Measurements from ENCODE around the gene SLC11A1.

SLC11A1 gene

DNA sequence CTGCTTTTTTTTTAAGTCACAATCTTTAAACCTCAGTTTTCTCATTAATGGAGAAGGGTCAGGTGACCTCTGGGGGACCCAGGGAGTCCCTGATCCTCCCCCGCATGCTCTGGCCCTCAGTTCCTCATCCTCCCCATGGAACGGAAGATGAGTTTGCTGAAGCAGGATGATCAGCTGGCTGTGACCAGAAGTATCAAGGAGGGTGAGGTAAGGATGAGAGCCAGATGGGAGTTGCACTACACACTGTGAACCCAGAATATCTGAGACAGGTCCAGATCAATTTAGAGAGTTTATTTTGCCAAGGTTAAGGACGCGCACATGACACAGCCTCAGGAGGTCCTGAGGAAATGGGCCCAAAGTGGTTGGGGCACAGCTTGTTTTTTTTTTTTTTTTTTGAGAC is 21.6 kb upstream of the SLC11A1 start:
- no peak for DNase-seq
- H3K27me3 ChIP-seq (replicated peaks) = no peaks in the 10 kb centered on the region
- H3K27ac ChIP-seq = no peak overlapping the region
- H3K36me3 ChIP-seq (replicated peaks) = no peaks in the 10 kb centered on the region
- H3K4me3 ChIP-seq (ENCODE audit: low read depth, low read length) = no peak overlapping the region
- no peak for TF ChIP-seq CTCF (IDR thresholded peaks at IDR 0.05; ENCODE audit: low read depth, low read length, missing control alignments)
- in situ Hi-C loops (cut with HindIII; ENCODE audit: low pct_ligation_motif_present, low sequenced_read_pairs) = no loop called here

- in situ Hi-C loops (cut with HindIII; ENCODE audit: low pct_ligation_motif_present, low sequenced_read_pairs) = no loop called here
These were observed 19.5 kb upstream of the SLC11A1 start for GRCh38 chr2:218362606-218363005.

GRCh38 chr2:218363736-218364135 is 18.3 kb upstream of the SLC11A1 start:
- H3K27ac ChIP-seq = no peak overlapping the region
- H3K4me3 ChIP-seq (ENCODE audit: low read depth, low read length) = no peak overlapping the region
- no peaks in the 10 kb centered on the region for H3K36me3 ChIP-seq (replicated peaks)
- no peaks in the 10 kb centered on the region for H3K27me3 ChIP-seq (replicated peaks)
- no peak for TF ChIP-seq CTCF (IDR thresholded peaks at IDR 0.05; ENCODE audit: low read depth, low read length, missing control alignments)
- in situ Hi-C loops (cut with HindIII; ENCODE audit: low pct_ligation_motif_present, low sequenced_read_pairs) = no loop called here
- no peak for DNase-seq

More at GRCh38 chr2:218362606-218363005, 19.5 kb upstream of the SLC11A1 start:
- H3K27me3 ChIP-seq (replicated peaks) = no peaks in the 10 kb centered on the region
- H3K4me3 ChIP-seq (ENCODE audit: low read depth, low read length) = no peak overlapping the region
- TF ChIP-seq CTCF (IDR thresholded peaks at IDR 0.05; ENCODE audit: low read depth, low read length, missing control alignments) = no peak
- DNase-seq = no peak
- no peaks in the 10 kb centered on the region for H3K36me3 ChIP-seq (replicated peaks)
- H3K27ac ChIP-seq = no peak overlapping the region

- Histone ChIP-seq H3K27me3 (replicated peaks) (no peaks in the 10 kb centered on the region), H3K27ac (no peak overlapping the region), H3K4me3 (ENCODE audit: low read depth, low read length) (no peak overlapping the region), H3K36me3 (replicated peaks) (no peaks in the 10 kb centered on the region)
- in situ Hi-C loops (cut with HindIII; ENCODE audit: low pct_ligation_motif_present, low sequenced_read_pairs) = no loop called here
- TF ChIP-seq CTCF (IDR thresholded peaks at IDR 0.05; ENCODE audit: low read depth, low read length, missing control alignments) = no peak
- DNase-seq = no peak
These were observed 17.9 kb upstream of the SLC11A1 start for GRCh38 chr2:218364196-218364595.

DNA sequence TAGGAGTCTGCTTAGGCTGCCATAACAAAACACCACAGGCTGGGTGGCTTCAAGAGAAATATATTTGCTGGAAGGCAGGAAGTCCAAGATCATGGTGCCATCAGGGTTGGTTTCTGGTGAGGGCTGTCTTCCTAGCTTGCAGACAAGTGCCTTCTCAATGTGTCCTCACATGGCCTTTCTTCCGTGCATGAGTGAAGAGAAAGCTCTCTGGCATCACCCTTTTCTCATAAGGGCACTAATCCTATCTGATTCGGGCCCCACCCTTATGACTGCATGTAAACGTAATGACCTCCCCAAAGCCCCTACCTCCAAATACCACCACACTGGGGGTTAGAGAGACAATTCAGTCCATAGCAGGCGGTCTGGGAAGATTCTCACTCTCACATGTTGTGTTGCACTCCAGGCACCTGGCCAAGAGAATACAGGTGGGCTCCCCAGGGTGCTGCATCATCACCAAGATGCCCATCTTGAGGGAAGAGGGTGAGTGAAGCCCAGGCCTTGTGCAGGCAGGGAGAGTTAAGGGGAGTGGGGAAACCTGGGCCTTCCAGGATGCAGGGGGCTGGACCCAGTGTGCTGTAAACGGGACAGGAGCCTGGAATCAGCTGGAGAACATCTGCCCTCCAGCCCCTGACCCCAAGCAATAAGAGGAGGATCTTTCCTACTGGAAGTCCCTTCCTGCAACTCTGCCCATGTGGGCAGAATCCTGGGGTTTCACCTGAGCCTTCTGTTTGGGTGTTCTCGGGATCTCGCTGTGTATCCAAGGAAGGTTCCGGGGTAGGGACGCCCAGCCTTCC is 15.3 kb upstream of the SLC11A1 start:
- no peak for DNase-seq
- Histone ChIP-seq H3K27ac (no peak overlapping the region), H3K27me3 (replicated peaks) (no peaks in the 10 kb centered on the region), H3K4me3 (ENCODE audit: low read depth, low read length) (peak overlapping the region; percentile 52), H3K36me3 (replicated peaks) (no peaks in the 10 kb centered on the region)
- in situ Hi-C loops (cut with HindIII; ENCODE audit: low pct_ligation_motif_present, low sequenced_read_pairs) = no loop called here
- no peak for TF ChIP-seq CTCF (IDR thresholded peaks at IDR 0.05; ENCODE audit: low read depth, low read length, missing control alignments)

Measured in brain microvascular endothelial cell (primary cell).